Subcutaneous abdominal adipose tissue (tissue), 5 donors: ENCODE data around the gene PFKFB2.

Experiments
- H3K27ac ChIP-seq: one replicate; pipeline ENCODE4 v1.7.0; 2013; ENCODE audit warnings: low read depth, mild to moderate bottlenecking, inconsistent platforms, low read length, moderate library complexity
- H3K27me3 ChIP-seq, 5 donors: one replicate each; pipeline ENCODE4 v1.7.0; 2013; ENCODE audit warnings: low read length in 5 of 5, inconsistent platforms in 1 of 5; ENCODE audit not compliant: control insufficient read depth in 5 of 5, insufficient read depth in 4 of 5
- H3K36me3 ChIP-seq, 5 donors: one replicate each; pipeline ENCODE4 v1.7.0; 2013; ENCODE audit warnings: low read length in 5 of 5; ENCODE audit not compliant: control insufficient read depth in 5 of 5, insufficient read depth in 5 of 5
- H3K4me1 ChIP-seq, 5 donors: one replicate each; pipeline ENCODE4 v1.7.0; 2013; ENCODE audit warnings: low read length in 5 of 5, mild to moderate bottlenecking in 3 of 5, moderate library complexity in 1 of 5; ENCODE audit not compliant: control insufficient read depth in 5 of 5, insufficient read depth in 5 of 5
- H3K4me3 ChIP-seq, 5 donors: one replicate each; pipeline ENCODE4 v1.7.0; 2013; ENCODE audit warnings: low read length in 5 of 5, low read depth in 1 of 5
- H3K9ac ChIP-seq, 5 donors: one replicate each; pipeline ENCODE4 v1.7.0; 2013; ENCODE audit warnings: low read length in 5 of 5, mild to moderate bottlenecking in 4 of 5, moderate library complexity in 3 of 5
- H3K9me3 ChIP-seq, 5 donors: one replicate each; pipeline ENCODE4 v1.7.0; 2013; ENCODE audit warnings: low read length in 5 of 5; ENCODE audit not compliant: control insufficient read depth in 5 of 5
- donor health status: healthy.
- donor health status: healthy.
- donor health status: healthy.
- donor health status: healthy.
- donor health status: healthy.

Gene PFKFB2

DNA sequence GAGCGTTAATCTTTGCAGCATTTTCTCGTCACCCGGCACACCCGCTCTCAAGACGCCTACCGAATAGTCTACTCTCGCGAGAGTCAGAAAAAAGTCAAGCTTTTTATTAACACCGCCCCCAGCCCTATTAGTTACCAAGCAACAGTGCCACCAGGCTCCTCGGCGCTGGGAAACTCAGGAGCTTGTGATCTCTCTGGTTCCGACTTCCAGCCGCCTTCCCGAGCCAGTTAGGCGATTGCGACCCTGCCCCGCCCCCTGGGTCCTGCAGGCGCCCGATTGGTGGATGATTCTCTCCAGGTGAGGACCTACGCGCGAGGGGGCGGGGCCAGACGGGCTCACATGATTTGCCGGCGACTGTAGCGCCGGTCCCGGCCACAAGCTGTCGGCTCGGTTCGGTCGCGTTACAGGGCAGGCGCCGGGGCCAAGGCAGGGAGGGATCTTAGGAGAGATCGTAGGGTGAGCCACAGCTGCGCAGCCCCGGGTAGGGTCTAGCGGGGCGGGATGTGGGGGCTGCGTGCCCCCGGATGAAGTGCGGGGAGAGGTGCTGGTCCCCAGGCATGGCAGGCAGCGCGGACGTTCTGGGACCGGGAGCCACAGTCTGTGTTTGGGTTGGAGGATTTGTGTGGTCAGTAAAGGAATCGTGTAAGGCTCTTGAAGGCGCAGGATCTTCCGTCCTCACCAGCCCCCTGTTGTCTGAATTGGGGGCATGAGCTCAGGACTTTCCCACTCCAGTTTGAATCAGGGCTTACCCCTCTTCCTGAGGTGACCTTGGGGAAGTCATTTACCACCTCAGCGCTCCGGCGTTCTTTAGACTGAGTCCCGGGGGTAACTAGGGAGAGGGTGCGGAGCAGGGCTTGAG is at the start of gene PFKFB2:
TSS of gene PFKFB2 (plus strand) at position 365 of the 859 bp plus-strand sequence. CDS start 1,443 bp downstream, outside the sequence.
- Histone ChIP-seq H3K9me3 (no peaks in the 10 kb centered on the region), H3K36me3 (peaks cover 11 to 18% (median 13%) of the 10 kb centered on the region in 5 donors), H3K9ac (peak within 1 kb of the TSS; percentile 48 to 92 (median 82)), H3K27ac (peak within 1 kb of the TSS; percentile 81), H3K4me1 (peaks cover 6 to 50% (median 36%) of the 10 kb centered on the region in 5 donors), H3K27me3 (no peaks in the 10 kb centered on the region), H3K4me3 (peak within 1 kb of the TSS; percentile 79 to 90 (median 90))

DNA sequence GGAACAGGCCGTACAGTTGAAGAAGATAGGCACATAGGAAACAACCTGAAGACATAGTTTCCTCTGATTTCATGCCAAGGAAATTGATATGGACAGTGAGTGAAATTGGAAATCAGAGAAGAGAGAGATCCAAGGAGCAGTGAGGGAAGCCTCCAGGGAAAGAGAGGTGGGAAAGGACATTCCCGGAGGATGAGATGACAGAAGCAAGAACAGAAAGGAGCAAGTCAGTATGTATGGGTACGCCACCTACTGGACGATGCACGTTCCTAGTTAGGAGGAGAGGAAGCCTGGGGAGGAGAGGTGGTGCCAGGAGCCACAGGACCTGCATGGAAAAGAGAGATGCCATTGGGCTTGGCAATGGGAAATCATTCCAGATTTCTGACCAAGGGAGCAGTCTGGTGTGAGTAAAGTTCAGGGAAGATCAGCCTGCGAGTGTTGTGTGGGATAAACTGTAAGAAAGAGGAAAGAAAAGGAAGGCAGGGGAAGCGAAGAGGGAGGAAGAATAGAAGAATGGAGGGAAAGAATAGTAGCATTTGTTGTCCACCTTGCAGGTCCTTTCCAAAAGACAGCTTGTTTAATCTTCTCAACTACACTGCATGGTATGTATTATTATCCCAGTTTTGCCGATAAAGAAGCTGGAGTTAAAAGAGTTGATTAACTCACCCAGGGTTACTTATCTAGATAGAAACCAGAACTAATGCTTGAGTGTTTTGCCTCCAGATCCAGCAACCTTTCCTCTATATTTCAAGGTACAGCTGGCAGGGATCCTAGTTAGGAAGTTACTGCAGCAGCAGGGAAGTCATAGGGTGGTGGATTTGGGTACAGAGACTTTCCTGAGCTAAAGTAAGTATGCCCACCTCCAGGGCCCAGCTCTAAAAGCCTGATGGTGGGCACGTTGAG is 47.9 kb upstream of the PFKFB2 start:
- no peak overlapping the region for H3K4me3 ChIP-seq
- H3K9me3 ChIP-seq, result no peaks in the 10 kb centered on the region
- peaks cover 0 to 3% (median 0%) of the 10 kb centered on the region in 5 donors for H3K27me3 ChIP-seq
- no peak overlapping the region for H3K27ac ChIP-seq
- H3K4me1 ChIP-seq, result peaks cover 0 to 9% (median 0%) of the 10 kb centered on the region in 5 donors
- no peak overlapping the region for H3K9ac ChIP-seq
- H3K36me3 ChIP-seq, result no peaks in the 10 kb centered on the region

- H3K27me3 ChIP-seq, result peaks cover 0 to 3% (median 0%) of the 10 kb centered on the region in 5 donors
- no peak overlapping the region for H3K9ac ChIP-seq
- no peak overlapping the region for H3K4me3 ChIP-seq
- H3K9me3 ChIP-seq, result no peaks in the 10 kb centered on the region
- H3K4me1 ChIP-seq, result peaks cover 0 to 9% (median 0%) of the 10 kb centered on the region in 5 donors
- no peak overlapping the region for H3K27ac ChIP-seq
- no peaks in the 10 kb centered on the region for H3K36me3 ChIP-seq
Observed at GRCh38 chr1:207006083-207006482, 47.0 kb upstream of the PFKFB2 start.

DNA sequence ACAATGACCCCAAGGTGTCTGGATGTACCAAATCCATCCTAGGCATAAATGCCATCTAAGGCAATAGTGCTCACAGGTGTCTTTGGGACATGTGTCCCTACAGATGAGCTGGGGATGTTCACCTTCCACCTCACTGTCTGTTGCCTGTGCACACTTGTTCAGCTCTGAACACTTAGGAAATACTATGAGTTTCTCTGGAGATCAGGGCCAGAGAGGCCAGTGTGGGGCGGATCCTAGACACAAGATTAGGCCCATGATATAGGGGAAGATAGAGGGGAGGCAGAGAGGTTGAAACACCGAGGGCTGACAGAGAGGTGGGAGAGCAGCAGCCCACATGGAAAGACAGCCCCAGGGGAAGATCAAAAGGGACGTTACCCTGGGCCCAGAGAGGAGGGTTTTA is 46.2 kb upstream of the PFKFB2 start:
- H3K9ac ChIP-seq, result no peak overlapping the region
- no peak overlapping the region for H3K27ac ChIP-seq
- H3K4me3 ChIP-seq, result no peak overlapping the region
- peaks cover 0 to 9% (median 0%) of the 10 kb centered on the region in 5 donors for H3K4me1 ChIP-seq
- H3K27me3 ChIP-seq, result peaks cover 0 to 3% (median 0%) of the 10 kb centered on the region in 5 donors
- no peaks in the 10 kb centered on the region for H3K9me3 ChIP-seq
- H3K36me3 ChIP-seq, result no peaks in the 10 kb centered on the region

DNA sequence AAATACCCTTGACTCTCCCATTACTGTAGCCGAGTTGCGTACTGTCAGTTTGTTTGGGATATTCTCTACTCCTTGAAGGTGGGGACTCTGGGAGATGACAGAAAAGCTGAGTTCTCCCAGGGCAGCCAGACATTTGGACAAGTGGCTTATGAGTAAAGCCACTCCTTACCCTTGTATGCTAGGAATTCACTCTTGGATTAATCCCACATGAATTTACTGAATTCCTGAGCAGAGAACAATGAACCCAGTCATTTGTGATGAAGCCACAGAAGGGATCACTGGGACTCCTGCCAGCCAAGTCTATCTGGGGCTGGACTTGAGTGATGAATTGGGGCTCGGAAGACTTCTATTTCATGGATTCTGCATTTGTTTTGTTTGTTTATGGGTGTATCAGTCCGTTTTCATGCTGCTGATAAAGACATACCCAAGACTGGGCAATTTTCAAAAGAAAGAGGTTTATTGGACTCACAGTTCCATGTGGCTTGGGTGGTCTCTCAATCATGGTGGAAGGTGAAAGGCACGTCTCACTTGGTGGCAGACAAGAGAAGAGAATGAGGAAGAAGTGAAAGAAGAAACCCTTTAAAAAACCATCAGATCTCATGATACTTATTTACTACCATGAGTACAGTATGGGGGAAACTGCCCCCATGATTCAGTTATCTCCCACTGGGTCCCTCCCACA is 45.6 kb upstream of the PFKFB2 start:
- peaks cover 0 to 3% (median 0%) of the 10 kb centered on the region in 5 donors for H3K27me3 ChIP-seq
- peaks cover 0 to 9% (median 0%) of the 10 kb centered on the region in 5 donors for H3K4me1 ChIP-seq
- no peaks in the 10 kb centered on the region for H3K9me3 ChIP-seq
- H3K9ac ChIP-seq, result no peak overlapping the region
- H3K4me3 ChIP-seq, result no peak overlapping the region
- no peak overlapping the region for H3K27ac ChIP-seq
- no peaks in the 10 kb centered on the region for H3K36me3 ChIP-seq

- no peak overlapping the region for H3K27ac ChIP-seq
- H3K9me3 ChIP-seq, result no peaks in the 10 kb centered on the region
- no peaks in the 10 kb centered on the region for H3K36me3 ChIP-seq
- H3K4me3 ChIP-seq, result no peak overlapping the region
- no peak overlapping the region for H3K9ac ChIP-seq
- peaks cover 0 to 9% (median 0%) of the 10 kb centered on the region in 5 donors for H3K4me1 ChIP-seq
- peaks cover 0 to 5% (median 2%) of the 10 kb centered on the region in 5 donors for H3K27me3 ChIP-seq
Observed at GRCh38 chr1:207009182-207009850, 43.8 kb upstream of the PFKFB2 start.

DNA sequence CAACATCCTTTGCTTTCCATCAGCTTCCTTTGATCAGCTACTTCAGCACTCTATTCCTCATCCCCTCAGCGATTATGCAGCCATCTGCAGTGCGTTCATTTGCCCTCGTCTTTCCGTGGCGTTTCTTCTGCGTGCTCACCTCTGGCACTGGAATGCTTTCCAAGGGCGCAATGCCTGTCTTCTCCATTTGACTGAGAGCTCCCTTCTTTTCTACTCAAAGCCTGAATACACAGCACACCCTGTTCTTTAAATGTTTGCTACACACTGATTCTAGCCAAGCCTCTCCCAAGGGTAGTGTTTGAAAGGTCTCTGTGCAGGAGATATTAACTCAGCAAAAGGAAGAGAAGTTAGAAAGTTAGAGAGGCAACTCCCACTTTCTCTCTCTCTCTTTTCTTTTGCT is 43.1 kb upstream of the PFKFB2 start:
- Histone ChIP-seq H3K9ac (no peak overlapping the region), H3K27ac (no peak overlapping the region), H3K4me1 (peaks cover 0 to 7% (median 0%) of the 10 kb centered on the region in 5 donors)

GRCh38 chr1:207010726-207011125 is 42.3 kb upstream of the PFKFB2 start:
- peaks cover 0 to under 1% (median 0%) of the 10 kb centered on the region in 5 donors for H3K4me1 ChIP-seq
- H3K36me3 ChIP-seq, result no peaks in the 10 kb centered on the region
- peaks cover 0 to 5% (median 2%) of the 10 kb centered on the region in 5 donors for H3K27me3 ChIP-seq
- H3K4me3 ChIP-seq, result no peak overlapping the region
- no peak overlapping the region for H3K9ac ChIP-seq
- H3K9me3 ChIP-seq, result no peaks in the 10 kb centered on the region
- no peak overlapping the region for H3K27ac ChIP-seq

More for the DNA sequence above, 43.1 kb upstream of the PFKFB2 start:
- Histone ChIP-seq H3K36me3 (no peaks in the 10 kb centered on the region), H3K27me3 (peaks cover 0 to 5% (median 2%) of the 10 kb centered on the region in 5 donors), H3K4me3 (no peak overlapping the region), H3K9me3 (no peaks in the 10 kb centered on the region)
